Germinal center (tissue), 1 donor: ENCODE results near the gene COPS2.
"Not testable (repeated sequence)": the region's sequence is repeated elsewhere in the genome, so short reads cannot be mapped to it uniquely, and the experiment has no call there.

Source experiments
- DNase-seq: peaks from one replicate; pipeline ENCODE4 v3.0.0; 2012; ENCODE audit warnings: mixed read lengths, low spot score

COPS2 gene

DNA sequence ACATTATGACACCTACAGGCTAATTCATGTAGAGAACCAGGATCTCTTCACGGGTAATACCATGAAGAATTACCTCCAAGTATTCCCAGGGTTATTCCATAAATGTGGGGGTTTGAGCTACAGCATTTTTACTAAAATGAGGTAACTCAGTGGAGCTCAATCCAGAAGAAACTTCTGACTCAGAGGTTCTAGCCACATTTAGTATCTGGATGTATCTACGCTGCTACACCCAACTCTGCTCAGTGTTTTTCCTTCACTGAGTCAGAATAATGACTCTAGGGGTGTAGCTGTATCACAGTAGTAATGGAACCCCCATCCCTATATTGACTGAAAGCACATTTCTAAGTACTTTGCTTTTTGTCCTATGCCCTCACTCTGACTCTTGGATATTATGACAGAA, 52.4 kb downstream of the COPS2 start:
- DNase-seq: no peak

GRCh38 chr15:49101536-49101935, 53.9 kb downstream of the COPS2 start:
- no peak for DNase-seq

- DNase-seq: no peak
These were observed 59.2 kb downstream of the COPS2 start for GRCh38 chr15:49096090-49096750.

DNA sequence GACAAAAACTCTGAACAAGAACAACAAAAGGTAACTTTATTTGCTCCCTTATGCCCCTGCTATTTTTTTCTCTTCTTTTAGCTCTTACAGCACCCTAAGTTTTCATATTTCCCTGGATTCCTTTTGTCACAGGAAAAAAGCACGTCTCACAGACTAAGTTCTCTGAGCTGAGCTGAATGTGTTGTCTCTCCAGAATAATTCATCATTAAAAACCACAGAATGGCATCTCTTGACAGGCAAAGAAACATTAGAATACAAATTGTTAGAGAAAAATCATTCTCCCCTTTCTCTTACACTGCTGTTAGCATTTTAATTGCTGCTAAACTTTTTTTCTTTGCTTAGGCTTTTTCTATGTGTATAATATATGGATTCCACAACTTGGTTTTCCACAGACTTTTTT, 60.5 kb downstream of the COPS2 start:
- DNase-seq: no peak

DNA sequence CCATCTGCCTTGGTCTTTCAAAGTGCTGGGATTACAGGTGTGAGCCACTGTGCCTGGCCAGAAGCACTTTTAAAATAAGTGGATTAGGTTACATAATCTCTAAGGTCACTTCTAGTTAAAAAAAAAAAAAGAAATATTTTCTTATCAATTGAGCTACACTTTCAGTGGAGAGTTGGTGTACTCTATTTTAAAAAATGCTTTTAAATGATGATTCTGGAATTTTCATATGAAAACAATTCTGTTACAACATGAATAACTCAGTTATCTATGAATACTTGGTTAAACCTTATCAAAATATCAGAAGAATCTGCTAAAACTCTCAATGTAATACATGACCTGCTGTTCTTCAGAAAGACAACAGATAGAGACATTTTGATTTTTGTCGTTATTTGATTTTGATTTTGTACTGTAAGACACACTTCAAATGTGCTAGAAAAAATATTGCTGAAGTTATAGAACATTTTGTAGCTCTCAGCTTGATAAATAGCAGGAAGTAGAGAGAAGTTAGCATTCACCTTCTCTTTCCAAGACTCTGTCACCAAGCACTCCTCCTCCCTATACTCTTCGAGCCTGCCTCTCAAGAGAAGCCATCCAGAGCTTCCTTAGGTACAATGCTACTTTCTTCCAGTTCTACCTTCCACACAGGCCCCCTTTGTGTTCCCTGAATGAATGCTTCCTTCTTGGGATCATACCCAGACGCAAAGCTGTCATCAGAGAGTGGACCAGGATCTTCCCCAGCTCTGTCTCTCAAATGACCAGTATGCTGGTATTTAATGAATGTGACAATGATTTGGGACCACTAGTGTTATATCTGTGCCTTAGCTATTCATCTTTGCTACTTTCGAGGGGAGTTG, 61.9 kb downstream of the COPS2 start:
- DNase-seq: no peak

GRCh38 chr15:49088996-49089395, 66.4 kb downstream of the COPS2 start:
- DNase-seq: no peak

DNA sequence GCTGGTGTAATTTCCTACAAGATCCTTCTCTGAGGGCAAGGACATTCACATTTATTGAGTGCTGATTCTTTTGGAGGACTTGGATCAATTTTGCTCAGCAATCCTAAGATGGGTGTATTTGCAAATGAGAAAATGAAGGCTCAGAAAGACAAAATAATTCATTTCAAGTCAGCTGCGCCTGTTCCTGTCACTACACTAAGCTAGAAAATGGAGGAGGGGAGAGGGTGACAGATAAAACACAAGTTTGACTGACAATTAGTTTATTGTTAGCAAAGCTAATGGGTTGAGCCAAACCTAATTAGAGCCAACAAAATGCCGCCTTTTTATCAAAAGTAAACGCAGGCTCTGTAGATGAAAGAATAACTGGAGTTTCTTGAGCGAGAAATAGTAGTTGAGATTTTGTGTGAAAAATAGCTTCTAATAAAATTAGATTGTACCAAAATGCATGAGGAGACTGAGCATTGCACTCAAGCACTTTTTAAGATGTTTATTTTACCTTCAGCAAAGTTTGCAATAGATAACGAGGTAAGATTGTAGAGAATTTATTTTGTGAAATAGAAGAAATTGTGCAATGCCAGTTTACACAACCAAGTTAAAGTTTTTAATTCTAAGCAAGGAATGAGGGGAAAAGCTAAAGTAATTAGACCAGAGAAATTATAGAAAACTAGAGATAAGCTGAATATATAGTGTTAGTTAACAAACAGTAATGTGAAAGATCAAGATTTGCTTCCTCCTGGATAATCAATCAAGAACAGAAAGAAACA, 69.5 kb downstream of the COPS2 start:
- no peak for DNase-seq

GRCh38 chr15:49084285-49084570, 71.2 kb downstream of the COPS2 start:
- no peak for DNase-seq

- no peak for DNase-seq
These were observed 71.8 kb downstream of the COPS2 start for GRCh38 chr15:49083401-49084284.

- DNase-seq: no peak
These were observed 72.4 kb downstream of the COPS2 start for GRCh38 chr15:49082960-49083359.

- no peak for DNase-seq
These were observed 75.9 kb downstream of the COPS2 start for GRCh38 chr15:49079340-49080039.

DNA sequence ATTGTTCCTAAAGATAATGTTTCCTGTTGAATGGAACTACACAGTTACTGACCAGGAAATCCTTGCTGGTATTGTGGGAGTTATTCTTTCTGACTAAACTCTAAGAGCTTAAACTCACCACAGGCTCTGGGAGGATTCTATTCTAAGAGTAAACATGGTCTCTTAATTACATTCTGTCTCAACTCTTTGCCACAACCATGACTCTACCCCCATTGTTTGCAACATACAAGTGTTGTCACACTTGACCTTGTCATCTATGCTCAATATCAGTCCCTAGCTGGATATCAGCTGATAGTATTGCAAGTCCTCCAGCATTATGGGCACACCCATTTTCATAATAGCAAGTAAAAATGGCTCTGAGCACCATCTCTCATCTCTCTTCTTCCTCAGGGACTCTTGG, 79.5 kb downstream of the COPS2 start:
- no peak for DNase-seq

GRCh38 chr15:49074589-49075287, 80.7 kb downstream of the COPS2 start:
- not testable (repeated sequence) for DNase-seq
